Neural progenitor cell (in vitro differentiated cells): ENCODE measurements around the gene B3GAT1. TPM values are rescaled to one million over a fixed set of nuclear protein-coding genes. Genes with fewer than 3 reads are reported as not detected.
A peak's percentile ranks its signal among the peaks of the same experiment; 100 is the strongest.

Source experiments
- DNase-seq: peaks from one replicate; pipeline ENCODE4 v3.0.0-alpha.2; 2016; ENCODE audit warnings: low spot score
- H2AFZ ChIP-seq: fragments of 200-600 bp; sonication (generic); replicated peaks from 2 replicates; pipeline ENCODE4 v1.6.1; 2016; ENCODE audit warnings: antibody characterized with exemption
- H3F3A ChIP-seq: fragments of 200-600 bp; sonication (generic); 2 replicates; pipeline ENCODE4 v1.6.1; 2016; ENCODE audit warnings: antibody characterized with exemption, low read depth
- H3K27ac ChIP-seq: fragments of 200-600 bp; sonication (generic); 2 replicates; pipeline ENCODE4 v1.5.1; 2016; ENCODE audit warnings: mild to moderate bottlenecking
- H3K27me3 ChIP-seq: fragments of 200-600 bp; sonication (generic); 2 replicates; pipeline ENCODE4 v1.6.1; 2016; ENCODE audit warnings: mild to moderate bottlenecking, moderate library complexity
- H3K36me3 ChIP-seq: fragments of 200-600 bp; sonication (generic); 2 replicates; pipeline ENCODE4 v1.5.1; 2016
- H3K4me1 ChIP-seq: fragments of 200-600 bp; sonication (generic); 2 replicates; pipeline ENCODE4 v1.6.1; 2016; ENCODE audit warnings: mixed run types
- H3K4me2 ChIP-seq: fragments of 200-600 bp; sonication (generic); 2 replicates; pipeline ENCODE4 v1.6.1; 2016
- H3K4me3 ChIP-seq: fragments of 200-600 bp; sonication (generic); 2 replicates; pipeline ENCODE4 v1.5.1; 2016
- H3K79me2 ChIP-seq: fragments of 200-600 bp; sonication (generic); 2 replicates; pipeline ENCODE4 v1.6.1; 2016; ENCODE audit warnings: low read depth
- H3K9ac ChIP-seq: fragments of 200-600 bp; sonication (generic); 2 replicates; pipeline ENCODE4 v1.6.1; 2016
- H3K9me3 ChIP-seq: fragments of 200-600 bp; sonication (generic); 2 replicates; pipeline ENCODE4 v1.5.1; 2016; ENCODE audit warnings: low read depth
- H4K20me1 ChIP-seq: fragments of 200-600 bp; sonication (generic); 2 replicates; pipeline ENCODE4 v1.6.1; 2016; ENCODE audit warnings: low read depth
- H3K27ac Mint-ChIP-seq: 3 replicates; pipeline ENCODE4 v1.8.0; 2021; ENCODE audit warnings: mixed read lengths
- H3K27me3 Mint-ChIP-seq: 2 replicates; pipeline ENCODE4 v1.8.0; 2022; ENCODE audit warnings: low read depth, mild to moderate bottlenecking, inconsistent platforms, moderate library complexity, mixed read lengths; ENCODE audit not compliant: insufficient read depth
- H3K36me3 Mint-ChIP-seq: 3 replicates; pipeline ENCODE4 v1.8.0; 2021; ENCODE audit warnings: mixed read lengths
- H3K4me1 Mint-ChIP-seq: 3 replicates; pipeline ENCODE4 v1.8.0; 2021; ENCODE audit warnings: mixed read lengths
- H3K4me3 Mint-ChIP-seq: 3 replicates; pipeline ENCODE4 v1.8.0; 2021; ENCODE audit warnings: mild to moderate bottlenecking, moderate library complexity, mixed read lengths
- H3K9me3 Mint-ChIP-seq: 3 replicates; pipeline ENCODE4 v1.8.0; 2020; ENCODE audit warnings: mixed read lengths
- CTCF ChIP-seq: fragments of 200-600 bp; sonication (generic); IDR thresholded peaks from 2 replicates; pipeline ENCODE4 v1.5.1; 2017; ENCODE audit warnings: antibody characterized with exemption, mild to moderate bottlenecking
- EZH2 ChIP-seq: fragments of 200-600 bp; sonication (generic); IDR thresholded peaks from 2 replicates; pipeline ENCODE4 v1.6.1; 2017; ENCODE audit warnings: antibody characterized with exemption, mild to moderate bottlenecking, moderate library complexity
- EZH2phosphoT487 ChIP-seq: fragments of 200-600 bp; sonication (generic); IDR thresholded peaks from 2 replicates; pipeline ENCODE4 v1.6.1; 2017; ENCODE audit warnings: antibody characterized with exemption
- total RNA-seq: library from RNA; depleted of rRNA; stranded (reverse); fragments of >200 nt; gene quantifications from 2 replicates; pipeline ENCODE4 v1.2.3, GENCODE V29; 2015; ENCODE audit warnings: low replicate concordance

The B3GAT1 gene
- total RNA-seq, 1 donor from 2014 or later, result 11.0 TPM

DNA sequence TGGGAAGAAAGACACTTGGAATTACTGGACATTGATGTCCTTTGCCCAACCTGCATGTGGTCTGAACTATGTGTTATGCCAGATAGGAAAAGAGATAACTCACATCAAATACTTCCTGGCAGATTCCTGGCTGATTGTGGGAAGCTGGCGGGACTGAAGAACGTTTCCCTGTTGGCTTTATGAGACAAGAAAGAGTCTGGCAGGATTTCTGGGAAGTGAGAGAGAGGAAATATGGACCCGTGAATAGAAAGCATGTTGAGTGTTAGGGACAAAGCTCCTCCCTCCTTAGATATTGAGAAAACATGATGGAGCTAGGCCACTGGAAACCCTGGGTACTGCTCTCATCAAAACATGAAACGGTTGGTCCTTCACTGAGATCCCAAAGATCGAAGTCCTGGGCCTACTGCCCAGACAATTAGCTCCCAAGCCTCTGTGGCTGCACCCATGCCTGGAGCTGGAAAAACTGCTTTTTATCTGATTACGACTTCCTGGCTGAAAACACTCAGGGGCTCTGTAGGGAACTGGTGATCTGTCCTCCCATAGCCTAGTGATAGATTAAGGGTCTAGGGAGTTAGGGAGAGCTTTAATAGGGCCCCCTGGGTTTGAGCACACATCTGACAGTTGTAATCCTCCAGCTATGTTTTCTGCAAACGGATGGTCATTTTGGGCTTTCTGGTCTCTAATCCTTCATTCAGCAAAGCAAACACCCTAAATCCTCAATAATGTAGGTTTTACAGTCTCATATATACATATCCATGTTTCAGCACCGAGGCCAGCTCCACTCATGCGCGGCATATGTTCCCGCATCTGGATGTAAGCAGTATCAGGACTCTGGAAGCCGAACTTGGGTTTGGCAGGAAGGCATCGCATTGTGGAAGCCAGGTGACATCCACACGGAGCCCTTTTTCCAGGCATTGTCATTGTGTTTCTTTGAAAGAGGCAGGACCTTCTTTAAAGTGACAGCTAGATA lies 6.1 kb upstream of the B3GAT1 start:
- Histone ChIP-seq H3K9me3 (no peaks in the 10 kb centered on the region), H3K79me2 (no peaks in the 10 kb centered on the region), H3K4me3 (no peak overlapping the region), H3F3A (peaks cover 18% of the 10 kb centered on the region), H3K36me3 (no peaks in the 10 kb centered on the region), H3K4me2 (no peak overlapping the region), H3K9ac (no peak overlapping the region), H3K27ac (no peak overlapping the region), H2AFZ (no peak overlapping the region), H3K4me1 (peaks cover 26% of the 10 kb centered on the region), H4K20me1 (peaks cover 67% of the 10 kb centered on the region), H3K27me3 (no peaks in the 10 kb centered on the region)
- peak overlapping the region; percentile 23 for H3K27ac Mint-ChIP-seq
- DNase-seq, result peak; percentile 45
- H3K4me1 Mint-ChIP-seq, result peaks cover 22% of the 10 kb centered on the region
- H3K9me3 Mint-ChIP-seq, result no peaks in the 10 kb centered on the region
- TF ChIP-seq EZH2 (no peak), EZH2phosphoT487 (no peak)
- peaks cover 9% of the 10 kb centered on the region for H3K27me3 Mint-ChIP-seq
- H3K4me3 Mint-ChIP-seq, result no peak overlapping the region
- H3K36me3 Mint-ChIP-seq, result peaks cover 3% of the 10 kb centered on the region

DNA sequence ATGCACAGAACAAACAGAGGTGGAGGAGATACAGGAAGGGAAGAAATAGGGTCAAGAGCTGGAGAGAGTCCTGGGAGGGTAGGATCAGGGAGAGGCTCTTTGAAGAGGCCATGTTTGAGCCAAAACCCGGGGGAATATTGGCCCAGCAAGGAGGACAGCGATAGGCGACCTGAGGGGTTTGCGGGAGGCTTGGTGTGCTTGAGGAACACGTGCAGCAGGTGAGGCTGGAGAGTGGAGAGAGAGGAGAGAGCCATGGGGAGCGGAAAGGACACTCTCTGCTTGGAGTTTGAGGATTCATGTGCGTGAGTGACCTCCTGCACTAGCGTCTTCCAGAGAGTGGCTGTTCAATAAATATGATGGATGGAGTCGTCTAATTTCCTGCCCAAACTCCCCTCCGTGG lies 4.7 kb upstream of the B3GAT1 start:
- peaks cover 9% of the 10 kb centered on the region for H3K27me3 Mint-ChIP-seq
- DNase-seq, result no peak
- peaks cover 22% of the 10 kb centered on the region for H3K4me1 Mint-ChIP-seq
- Histone ChIP-seq H4K20me1 (peaks cover 62% of the 10 kb centered on the region), H3K36me3 (no peaks in the 10 kb centered on the region), H3F3A (peaks cover 25% of the 10 kb centered on the region), H3K4me1 (peaks cover 29% of the 10 kb centered on the region), H2AFZ (no peak overlapping the region), H3K9ac (no peak overlapping the region), H3K79me2 (no peaks in the 10 kb centered on the region), H3K27ac (no peak overlapping the region), H3K4me3 (no peak overlapping the region), H3K27me3 (no peaks in the 10 kb centered on the region), H3K9me3 (no peaks in the 10 kb centered on the region), H3K4me2 (no peak overlapping the region)
- no peak overlapping the region for H3K27ac Mint-ChIP-seq
- H3K4me3 Mint-ChIP-seq, result no peak overlapping the region
- TF ChIP-seq EZH2, result no peak
- TF ChIP-seq CTCF, result no peak
- no peak for TF ChIP-seq EZH2phosphoT487
- no peaks in the 10 kb centered on the region for H3K9me3 Mint-ChIP-seq
- peaks cover 3% of the 10 kb centered on the region for H3K36me3 Mint-ChIP-seq

DNA sequence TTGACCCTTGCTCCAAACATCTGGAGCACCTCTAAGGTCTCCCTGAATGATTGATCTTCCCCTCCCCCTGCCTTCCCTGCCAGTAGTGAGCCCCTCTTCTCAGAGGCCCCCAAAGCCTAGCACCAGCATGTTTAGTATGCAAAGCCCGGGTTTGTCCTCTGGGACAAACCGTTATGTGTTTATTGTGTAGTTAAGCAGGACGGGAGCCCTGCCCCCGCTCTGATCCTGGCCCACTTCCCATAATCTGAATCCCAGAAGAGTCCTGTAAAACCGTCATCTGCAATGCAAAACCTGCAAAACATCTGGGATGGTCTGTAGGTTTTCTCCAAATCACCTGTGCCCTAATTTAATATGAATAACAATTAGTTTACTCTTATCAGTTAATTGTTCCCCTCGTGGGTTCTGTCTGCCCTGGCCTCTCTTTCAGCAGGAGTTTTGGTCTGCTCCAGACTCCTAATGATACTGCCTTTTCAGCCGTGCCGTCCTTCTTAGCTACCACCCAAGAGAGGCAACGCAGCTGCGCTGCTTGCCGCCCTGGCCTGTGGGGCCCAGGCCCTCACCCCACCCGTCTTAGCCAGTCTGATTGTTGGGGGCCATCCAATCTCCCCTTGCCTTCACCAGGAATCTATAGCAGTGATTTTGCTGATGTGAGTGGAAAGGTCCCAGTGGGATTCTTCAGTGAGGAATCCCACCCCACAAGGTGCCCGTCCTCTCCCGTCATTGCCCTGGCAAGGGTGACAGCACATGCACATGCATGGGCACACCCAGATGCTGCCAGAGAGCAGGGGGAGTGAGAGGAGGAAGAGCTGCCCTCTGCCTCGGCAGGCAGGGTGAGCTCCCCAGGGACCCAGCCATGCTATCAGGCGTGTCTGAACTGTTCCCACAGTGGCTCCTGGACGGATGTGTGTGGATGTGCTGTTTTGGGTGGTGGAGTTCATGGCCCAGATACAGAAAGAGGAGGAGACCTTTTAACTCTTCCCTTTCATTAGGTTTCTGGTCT lies 3.0 kb upstream of the B3GAT1 start:
- Mint-ChIP-seq H3K4me3 (peak overlapping the region; percentile 63), H3K27ac (peak overlapping the region; percentile 40), H3K27me3 (peaks cover 12% of the 10 kb centered on the region), H3K9me3 (no peaks in the 10 kb centered on the region), H3K4me1 (peaks cover 33% of the 10 kb centered on the region), H3K36me3 (peaks cover 3% of the 10 kb centered on the region)
- Histone ChIP-seq H3K4me2 (peak overlapping the region; percentile 93), H3K9me3 (no peaks in the 10 kb centered on the region), H3K4me3 (peak overlapping the region; percentile 17), H4K20me1 (peaks cover 74% of the 10 kb centered on the region), H2AFZ (no peak overlapping the region), H3K9ac (no peak overlapping the region), H3K27ac (no peak overlapping the region), H3K4me1 (peaks cover 38% of the 10 kb centered on the region), H3K79me2 (peaks cover 16% of the 10 kb centered on the region), H3K36me3 (no peaks in the 10 kb centered on the region), H3F3A (peaks cover 31% of the 10 kb centered on the region), H3K27me3 (no peaks in the 10 kb centered on the region)
- DNase-seq, result peak; percentile 32
- no peak for TF ChIP-seq CTCF
- no peak for TF ChIP-seq EZH2
- no peak for TF ChIP-seq EZH2phosphoT487
